ENCODE data around the gene SCUBE1.

The SCUBE1 gene

GRCh38 chr22:43277987-43278601, 65.1 kb downstream of the SCUBE1 start:
- no peak for DNase-seq (ENCODE audit: low read depth)

- no peak for DNase-seq (ENCODE audit: low read depth)
These were observed 66.1 kb downstream of the SCUBE1 start for GRCh38 chr22:43277091-43277490.

GRCh38 chr22:43276321-43276720, 66.9 kb downstream of the SCUBE1 start:
- DNase-seq (ENCODE audit: low read depth): no peak

- no peak for DNase-seq (ENCODE audit: low read depth)
These were observed 67.4 kb downstream of the SCUBE1 start for GRCh38 chr22:43275545-43276317.

- DNase-seq (ENCODE audit: low read depth): no peak
These were observed 68.5 kb downstream of the SCUBE1 start for GRCh38 chr22:43274595-43275240.

GRCh38 chr22:43273902-43274484, 69.2 kb downstream of the SCUBE1 start:
- no peak for DNase-seq (ENCODE audit: low read depth)

GRCh38 chr22:43272869-43273318, 70.3 kb downstream of the SCUBE1 start:
- DNase-seq (ENCODE audit: low read depth): no peak

- DNase-seq (ENCODE audit: low read depth): no peak
These were observed 70.9 kb downstream of the SCUBE1 start for GRCh38 chr22:43272301-43272700.

- no peak for DNase-seq (ENCODE audit: low read depth)
These were observed 72.2 kb downstream of the SCUBE1 start for GRCh38 chr22:43270949-43271348.

- DNase-seq (ENCODE audit: low read depth): no peak
These were observed 72.8 kb downstream of the SCUBE1 start for GRCh38 chr22:43270314-43270908.

- DNase-seq (ENCODE audit: low read depth): no peak
These were observed 73.5 kb downstream of the SCUBE1 start for GRCh38 chr22:43269646-43270045.

- DNase-seq (ENCODE audit: low read depth): no peak
These were observed 73.9 kb downstream of the SCUBE1 start for GRCh38 chr22:43269246-43269645.

- DNase-seq (ENCODE audit: low read depth): no peak
These were observed 75.1 kb downstream of the SCUBE1 start for GRCh38 chr22:43267981-43268660.

- DNase-seq (ENCODE audit: low read depth): no peak
These were observed 75.7 kb downstream of the SCUBE1 start for GRCh38 chr22:43267332-43267980.

GRCh38 chr22:43266076-43266475, 77.1 kb downstream of the SCUBE1 start:
- no peak for DNase-seq (ENCODE audit: low read depth)

GRCh38 chr22:43263645-43264514, 79.3 kb downstream of the SCUBE1 start:
- peak; percentile 71 for DNase-seq (ENCODE audit: low read depth)

- DNase-seq (ENCODE audit: low read depth): peak; percentile 9
These were observed 80.1 kb downstream of the SCUBE1 start for GRCh38 chr22:43262990-43263644.

GRCh38 chr22:43260331-43261231, 82.6 kb downstream of the SCUBE1 start:
- DNase-seq (ENCODE audit: low read depth): no peak

GRCh38 chr22:43257961-43258360, 85.2 kb downstream of the SCUBE1 start:
- no peak for DNase-seq (ENCODE audit: low read depth)

All from activated T-helper 1 cell treated with Interleukin-2 at 50 U/mL for 16 hours (primary cell).